OCI-LY7 (cell line): ENCODE results near the gene C11orf24. TPM values are rescaled to one million over a fixed set of nuclear protein-coding genes. Genes with fewer than 3 reads are reported as not detected.

Source experiments
- BruUV-seq: library from RNA; stranded (reverse); fragments of 400-500 nt; replicated peaks from 2 replicates; lab custom pipeline; 2021; lab: Mats Ljungman, UMichigan
- CTCF ChIA-PET: fragments of 300-600 bp; sonication (Branson Sonifier 250); formaldehyde crosslinking; loops from one replicate; lab custom pipeline; 2022; ENCODE audit warnings: antibody characterized with exemption; ENCODE audit not compliant: unreplicated experiment; lab: Charles Lee
- POLR2A ChIA-PET: fragments of 300-600 bp; sonication (Branson Sonifier 250); formaldehyde crosslinking; loops from one replicate; lab custom pipeline; 2022; ENCODE audit warnings: antibody characterized with exemption; lab: Charles Lee
- DNase-seq: peaks from one replicate; pipeline ENCODE4 v3.0.0-alpha.2; 2015; ENCODE audit warnings: low spot score
- H2AFZ ChIP-seq: fragments of 200-600 bp; sonication (generic), shearing (Covaris generic); 2 replicates; pipeline ENCODE4 v1.6.1; 2014; ENCODE audit warnings: mild to moderate bottlenecking, antibody characterized with exemption, low read length, moderate library complexity
- H3K27ac ChIP-seq: fragments of 200-600 bp; sonication (generic); 2 replicates; pipeline ENCODE4 v1.5.1; 2014; ENCODE audit warnings: mixed run types, low read depth, mild to moderate bottlenecking, moderate library complexity, low read length, inconsistent platforms; ENCODE audit not compliant: poor library complexity, severe bottlenecking
- H3K36me3 ChIP-seq: fragments of 200-600 bp; sonication (generic); 2 replicates; pipeline ENCODE4 v1.6.1; 2014; ENCODE audit warnings: mild to moderate bottlenecking, antibody characterized with exemption, low read length, moderate library complexity, mixed read lengths; ENCODE audit not compliant: insufficient read depth
- H3K4me1 ChIP-seq: fragments of 200-600 bp; sonication (generic); 2 replicates; pipeline ENCODE4 v1.5.1; 2014; ENCODE audit warnings: mild to moderate bottlenecking, low read length; ENCODE audit not compliant: insufficient read depth, poor library complexity, severe bottlenecking
- H3K4me2 ChIP-seq: fragments of 200-600 bp; sonication (generic); 2 replicates; pipeline ENCODE4 v1.6.1; 2014; ENCODE audit warnings: mild to moderate bottlenecking, low read length
- H3K4me3 ChIP-seq: fragments of 200-600 bp; sonication (generic); 2 replicates; pipeline ENCODE4 v1.5.1; 2014; ENCODE audit warnings: mild to moderate bottlenecking, low read depth, low read length; ENCODE audit not compliant: poor library complexity, severe bottlenecking
- H3K79me2 ChIP-seq: fragments of 200-600 bp; sonication (generic); 2 replicates; pipeline ENCODE4 v1.6.1; 2016; ENCODE audit warnings: low read depth, mild to moderate bottlenecking, low read length, moderate library complexity, mixed read lengths; ENCODE audit not compliant: insufficient read depth
- H3K9me2 ChIP-seq: fragments of 200-600 bp; sonication (generic); 2 replicates; pipeline ENCODE4 v1.6.1; 2016; ENCODE audit warnings: mild to moderate bottlenecking, low read length, mixed read lengths; ENCODE audit not compliant: insufficient read depth
- H3K9me3 ChIP-seq: fragments of 200-600 bp; sonication (generic); 2 replicates; pipeline ENCODE4 v1.6.1; 2014; ENCODE audit warnings: mild to moderate bottlenecking, mixed run types, low read length, mixed read lengths
- H4K20me1 ChIP-seq: fragments of 200-600 bp; sonication (generic); 2 replicates; pipeline ENCODE4 v1.6.1; 2014; ENCODE audit warnings: mild to moderate bottlenecking, antibody characterized with exemption, low read length, moderate library complexity, mixed read lengths; ENCODE audit not compliant: insufficient read depth
- CTCF ChIP-seq: fragments of 200-600 bp; sonication (generic); conservative IDR thresholded peaks from 2 replicates; pipeline ENCODE4 v1.5.1; 2014; ENCODE audit warnings: mild to moderate bottlenecking, antibody characterized with exemption, low read length, moderate library complexity, mixed read lengths
- EZH2phosphoT487 ChIP-seq: fragments of 200-600 bp; sonication (generic); IDR thresholded peaks from 2 replicates; pipeline ENCODE4 v1.6.1; 2018; ENCODE audit warnings: low read depth, borderline replicate concordance, mild to moderate bottlenecking, mixed run types, antibody characterized with exemption, low read length, moderate library complexity, mixed read lengths
- intact Hi-C: fragments of 100-400 bp; cut with micrococcal nuclease; formaldehyde crosslinking; loops from one replicate; pipeline ENCODE4 v1.10.0; 2022; ENCODE audit not compliant: unreplicated experiment
- total RNA-seq, 2 experiments: library from RNA; depleted of rRNA in 1 of 2; stranded (reverse); fragments of >200 nt in 1 of 2; shearing (Covaris generic) in 1 of 2; gene quantifications; 2 replicates each; pipeline ENCODE4 v1.2.3, GENCODE V29; 2014 to 2022

C11orf24 gene
- total RNA-seq, 2 experiments from 2014 or later = 81.1 to 94.1 TPM

GRCh38 chr11:68216171-68216938, 55.4 kb downstream of the C11orf24 start:
- no peaks in the 10 kb centered on the region for H3K36me3 ChIP-seq
- no peak for DNase-seq
- no peak overlapping the region for H3K4me3 ChIP-seq
- no peak overlapping the region for H3K27ac ChIP-seq
- H3K4me2 ChIP-seq = no peak overlapping the region
- TF ChIP-seq EZH2phosphoT487 = no peak
- TF ChIP-seq CTCF = no peak
- ChIA-PET POLR2A (no interaction called here), CTCF (interaction anchor here (0.6 kb wide), 1 partner anchor 10 kb away, joined by 3 read pairs; no protein-coding TSS in a partner anchor)
- intact Hi-C loops = no loop called here
- no peak overlapping the region for H2AFZ ChIP-seq
- no peaks in the 10 kb centered on the region for H3K9me2 ChIP-seq
- H4K20me1 ChIP-seq = peaks cover 10% of the 10 kb centered on the region
- peaks cover 12% of the 10 kb centered on the region for H3K79me2 ChIP-seq
- H3K9me3 ChIP-seq = no peaks in the 10 kb centered on the region
- BruUV-seq = no TSS peak
- H3K4me1 ChIP-seq = peaks cover 18% of the 10 kb centered on the region

- no peak for TF ChIP-seq CTCF
- TF ChIP-seq EZH2phosphoT487 = no peak
- no peak for DNase-seq
- no peak overlapping the region for H3K27ac ChIP-seq
- H3K4me3 ChIP-seq = no peak overlapping the region
- ChIA-PET CTCF (no interaction called here), POLR2A (no interaction called here)
- H2AFZ ChIP-seq = no peak overlapping the region
- BruUV-seq = no TSS peak
- peaks cover 14% of the 10 kb centered on the region for H4K20me1 ChIP-seq
- no peaks in the 10 kb centered on the region for H3K9me2 ChIP-seq
- no peaks in the 10 kb centered on the region for H3K9me3 ChIP-seq
- H3K4me1 ChIP-seq = peaks cover 22% of the 10 kb centered on the region
- intact Hi-C loops = no loop called here
- H3K4me2 ChIP-seq = no peak overlapping the region
- H3K36me3 ChIP-seq = no peaks in the 10 kb centered on the region
- peaks cover 19% of the 10 kb centered on the region for H3K79me2 ChIP-seq
Measured at GRCh38 chr11:68215524-68216170, 56.1 kb downstream of the C11orf24 start.

- no TSS peak for BruUV-seq
- H3K79me2 ChIP-seq = peaks cover 25% of the 10 kb centered on the region
- H3K36me3 ChIP-seq = no peaks in the 10 kb centered on the region
- H3K4me3 ChIP-seq = no peak overlapping the region
- TF ChIP-seq CTCF (no peak), EZH2phosphoT487 (no peak)
- H3K4me1 ChIP-seq = peaks cover 22% of the 10 kb centered on the region
- no peaks in the 10 kb centered on the region for H3K9me3 ChIP-seq
- no peak for DNase-seq
- no peaks in the 10 kb centered on the region for H3K9me2 ChIP-seq
- peak overlapping the region; percentile 92; the same call in 1 of the 2 replicates for H3K4me2 ChIP-seq
- POLR2A ChIA-PET = no interaction called here
- H3K27ac ChIP-seq = no peak overlapping the region
- peaks cover 14% of the 10 kb centered on the region for H4K20me1 ChIP-seq
- intact Hi-C loops = no loop called here
- CTCF ChIA-PET = no interaction called here
- H2AFZ ChIP-seq = no peak overlapping the region
Measured at GRCh38 chr11:68215087-68215445, 56.7 kb downstream of the C11orf24 start.
